K562 (cell line): ENCODE data around the gene CRACDL. TPM values are rescaled to one million over a fixed set of nuclear protein-coding genes. Genes with fewer than 3 reads are reported as not detected.

Source experiments
- ATAC-seq: fragments of 200-7000 bp; cut with Tn5 transposase; 3 replicates; pipeline ENCODE4 v1.9.1; 2020; ENCODE audit warnings: moderate library complexity
- BruUV-seq: library from RNA; stranded (reverse); fragments of 400-500 nt; replicated peaks from 2 replicates; lab custom pipeline; 2021; lab: Mats Ljungman, UMichigan
- CTCF ChIA-PET: fragments of 300-600 bp; formaldehyde crosslinking; extraction: SDS; loops from one replicate; lab custom pipeline; 2021; ENCODE audit warnings: low intra/inter-chr PET ratio; lab: Yijun Ruan, JAX
- POLR2A ChIA-PET: fragments of 300-600, 350-650 bp; sonication (Branson Sonifier 250); formaldehyde crosslinking; extraction: SDS; loops from one replicate; lab custom pipeline; 2021; ENCODE audit warnings: antibody characterized with exemption, inconsistent platforms; lab: Yijun Ruan, JAX
- DNase-seq, 4 experiments: peaks; one replicate each; pipeline versions ENCODE4 v3.0.0 to v3.0.0-alpha.2; 2011 to 2018; ENCODE audit warnings: low spot score in 3 of 4, mixed read lengths in 3 of 4; ENCODE audit errors: extremely low read depth in 1 of 4
- FAIRE-seq: peaks from 2 replicates; lab custom pipeline; 2011; peaks lifted over from hg19 to GRCh38; lab: Jason Lieb, UNC
- H2AFZ ChIP-seq: 2 replicates; pipeline ENCODE4 v1.6.0; 2011; ENCODE audit warnings: low read depth, low read length, control low read depth, inconsistent platforms
- H3K27ac ChIP-seq: fragments of 200-600 bp; 3 replicates; pipeline ENCODE4 v1.8.0; 2011; ENCODE audit warnings: low read depth, mild to moderate bottlenecking, control low read depth, inconsistent platforms, low read length, moderate library complexity, mixed read lengths; ENCODE audit errors: extremely low read depth
- H3K27me3 ChIP-seq, 2 experiments: fragments of 300-600 bp in 1 of 2; 2 replicates in 1 of 2; 3 replicates in 1 of 2; pipeline versions ENCODE4 v1.6.0 to v1.8.0; 2011; ENCODE audit warnings: inconsistent platforms in 2 of 2, low read length in 2 of 2, mild to moderate bottlenecking in 1 of 2, mixed read lengths in 1 of 2, moderate library complexity in 1 of 2; ENCODE audit not compliant: control insufficient read depth in 2 of 2, insufficient read depth in 2 of 2
- H3K36me3 ChIP-seq: fragments of 300-600 bp; 3 replicates; pipeline ENCODE4 v1.8.0; 2011; ENCODE audit warnings: mild to moderate bottlenecking, low read length, inconsistent platforms; ENCODE audit not compliant: control insufficient read depth, insufficient read depth
- H3K4me1 ChIP-seq, 2 experiments: fragments of 200-600 bp in 1 of 2; replicated peaks in 1 of 2; 2 replicates in 1 of 2; 3 replicates in 1 of 2; pipeline versions ENCODE4 v1.5.1 to v1.8.0; 2011; ENCODE audit warnings: inconsistent platforms in 2 of 2, low read length in 2 of 2, mild to moderate bottlenecking in 1 of 2, mixed read lengths in 1 of 2, moderate library complexity in 1 of 2; ENCODE audit not compliant: control insufficient read depth in 2 of 2, insufficient read depth in 2 of 2
- H3K4me2 ChIP-seq: 2 replicates; pipeline ENCODE4 v1.6.1; 2011; ENCODE audit warnings: low read length, control low read depth, inconsistent platforms, mixed read lengths; ENCODE audit not compliant: insufficient read depth
- H3K4me3 ChIP-seq: fragments of 200-600 bp; sonication (generic), shearing (Covaris generic); 2 replicates; pipeline ENCODE4 v1.5.1; 2016; ENCODE audit warnings: control low read depth, inconsistent platforms
- H3K79me2 ChIP-seq: fragments of 200-600 bp; 3 replicates; pipeline ENCODE4 v1.8.0; 2011; ENCODE audit warnings: low read length, inconsistent platforms; ENCODE audit not compliant: control insufficient read depth, insufficient read depth
- H3K9ac ChIP-seq, 2 experiments: 2 replicates each; pipeline versions ENCODE4 v1.6.0 to v1.6.1; 2011; ENCODE audit warnings: low read depth in 2 of 2, low read length in 2 of 2, control low read depth in 1 of 2, inconsistent platforms in 1 of 2, mild to moderate bottlenecking in 1 of 2, mixed read lengths in 1 of 2; ENCODE audit not compliant: insufficient read depth in 1 of 2
- H3K9me1 ChIP-seq: one replicate; pipeline ENCODE4 v1.6.0; 2011; ENCODE audit warnings: inconsistent platforms, mild to moderate bottlenecking, low read length, moderate library complexity; ENCODE audit not compliant: control insufficient read depth, insufficient read depth
- H3K9me3 ChIP-seq: replicated peaks from 2 replicates; pipeline ENCODE4 v1.5.1; 2011; ENCODE audit warnings: low read depth, low read length, inconsistent platforms; ENCODE audit not compliant: control insufficient read depth, insufficient read depth
- H4K20me1 ChIP-seq: replicated peaks from 2 replicates; pipeline ENCODE4 v1.6.1; 2011; ENCODE audit warnings: low read length, inconsistent platforms, mixed read lengths; ENCODE audit not compliant: control insufficient read depth, insufficient read depth
- ATF6 ChIP-seq: sonication (generic); formaldehyde crosslinking; IDR thresholded peaks from 2 replicates; pipeline ENCODE4 v1.4.0; 2020; ENCODE audit warnings: mild to moderate bottlenecking, missing genetic modification reagents
- CUX1 ChIP-seq: fragments of 200-800 bp; sonication (Bioruptor generic); IDR thresholded peaks from 2 replicates; pipeline ENCODE4 v1.6.1; 2016; ENCODE audit warnings: missing genetic modification characterization, missing compliant biosample characterization
- ELF2 ChIP-seq: fragments of 250-450 bp; sonication (Bioruptor Pico); IDR thresholded peaks from 2 replicates; pipeline ENCODE4 v1.5.0; 2021; ENCODE audit warnings: mild to moderate bottlenecking
- FOSL1 ChIP-seq: fragments of 200-800 bp; sonication (Bioruptor generic); conservative IDR thresholded peaks from 2 replicates; pipeline ENCODE4 v1.6.1; 2016; ENCODE audit warnings: missing genetic modification characterization, missing compliant biosample characterization
- FOXA1 ChIP-seq: fragments of 450-650 bp; IDR thresholded peaks from 2 replicates; pipeline ENCODE4 v1.6.1; 2016; ENCODE audit warnings: mild to moderate bottlenecking, borderline replicate concordance
- FOXP4 ChIP-seq: sonication (generic); formaldehyde crosslinking; IDR thresholded peaks from 2 replicates; pipeline ENCODE4 v1.8.0; 2022; ENCODE audit warnings: mild to moderate bottlenecking, missing genetic modification reagents, borderline replicate concordance
- HDGF ChIP-seq: fragments of 450-650 bp; IDR thresholded peaks from 2 replicates; pipeline ENCODE4 v1.6.1; 2016
- KDM5B ChIP-seq: fragments of 200-600 bp; sonication (generic); IDR thresholded peaks from 2 replicates; pipeline ENCODE4 v1.6.1; 2012; ENCODE audit warnings: low read depth, mild to moderate bottlenecking, moderate library complexity, low read length, control low read depth, inconsistent platforms; ENCODE audit not compliant: insufficient replicate concordance
- NRF1 ChIP-seq, 2 experiments: fragments of 450-650 bp; IDR thresholded peaks in 1 of 2; conservative IDR thresholded peaks in 1 of 2; 2 replicates each; pipeline ENCODE4 v1.6.1; 2014; ENCODE audit warnings: mild to moderate bottlenecking in 2 of 2
- THRAP3 ChIP-seq: fragments of 450-650 bp; IDR thresholded peaks from 2 replicates; pipeline ENCODE4 v1.6.1; 2016; ENCODE audit warnings: mild to moderate bottlenecking, inconsistent platforms, borderline replicate concordance
- ZFX ChIP-seq: sonication (generic); formaldehyde crosslinking; IDR thresholded peaks from 2 replicates; pipeline ENCODE4 v1.8.0; 2022; ENCODE audit warnings: mild to moderate bottlenecking, missing genetic modification reagents, moderate library complexity
- ZNF239 ChIP-seq: fragments of 250-450 bp; sonication (Bioruptor Pico); IDR thresholded peaks from 2 replicates; pipeline ENCODE4 v1.4.0; 2020; ENCODE audit warnings: mild to moderate bottlenecking
- ZNF583 ChIP-seq: fragments of 250-450 bp; sonication (Bioruptor Pico); IDR thresholded peaks from 2 replicates; pipeline ENCODE4 v1.4.0; 2020
- WGBS: fragments of 100-300 bp; shearing (Covaris generic); methylation state at CpG from one replicate; pipeline ENCODE4 v1.1.6; 2016; ENCODE audit warnings: low coverage, mixed read lengths; ENCODE audit not compliant: insufficient coverage; ENCODE audit errors: missing lambda C conversion rate; 5-methylcytosine and 5-hydroxymethylcytosine counted together
- in situ Hi-C: fragments of 300-500 bp; cut with MboI; formaldehyde crosslinking; loops from 4 replicates; pipeline ENCODE4 v1.15.0; 2018; ENCODE audit warnings: inconsistent platforms, mixed read lengths
- intact Hi-C: fragments of 100-400 bp; cut with micrococcal nuclease; formaldehyde crosslinking; loops from 2 replicates; pipeline ENCODE4 v1.14.2; 2022
- polyA plus RNA-seq, 8 experiments: library from polyadenylated mRNA; depleted of rRNA in 4 of 8; stranded (reverse) in 5 of 8; unstranded in 3 of 8; fragments of >200 nt; fragmentation: Nextera tagmentation in 2 of 8; fragmentation: Illumina TruSeq in 1 of 8; extraction: Ambion mirVana in 2 of 8; extraction: Trizol in 1 of 8; gene quantifications; 2 replicates each; pipeline versions ENCODE4 v1.2.1 to v1.2.3, GENCODE V29; 2011 to 2014; ENCODE audit warnings: inconsistent platforms in 1 of 8, missing spikeins in 1 of 8
- total RNA-seq, 7 experiments: library from RNA; depleted of rRNA in 6 of 7; stranded (reverse); fragments of >200 nt in 6 of 7; fragmentation: Illumina TruSeq in 2 of 7; extraction: Trizol in 2 of 7; gene quantifications; 2 replicates each; pipeline versions ENCODE4 v1.2.1 to v1.2.3, GENCODE V29; 2011 to 2021; ENCODE audit warnings: low replicate concordance in 1 of 7

Gene CRACDL
- total and polyA plus RNA-seq, 9 of the 15 experiments (the other 6 are each of a cell fraction or from before 2014, with no cell fraction given) = not detected

GRCh38 chr2:98849113-98849512 is 86.9 kb downstream of the CRACDL start (continued):
- TF ChIP-seq CUX1 (CRISPR knock-in tag) = no peak
- no peak for TF ChIP-seq ZNF583 (CRISPR knock-in tag)
- TF ChIP-seq, all 486 proteins: peak for 2

GRCh38 chr2:98847853-98848252 is 88.2 kb downstream of the CRACDL start:
- in situ Hi-C loops (loop anchor here (25.0 kb wide), 1 partner anchor 436 kb away; no protein-coding TSS in a partner anchor), intact Hi-C loops (no loop called here)
- no peak overlapping the region for H3K27ac ChIP-seq
- no peak overlapping the region for H3K4me3 ChIP-seq
- no peaks in the 10 kb centered on the region for H3K4me1 ChIP-seq
- BruUV-seq = no TSS peak
- H4K20me1 ChIP-seq = no peaks in the 10 kb centered on the region
- H3K9ac ChIP-seq = no peak overlapping the region
- WGBS = 3% methylated on average over 5 of the region's 5 CpGs
- ATAC-seq = no peak
- peaks cover 2 to 26% of the 10 kb centered on the region in 2 experiments; a peak in 2 of 5 replicates for H3K27me3 ChIP-seq
- H2AFZ ChIP-seq = no peak overlapping the region
- H3K4me2 ChIP-seq = no peak overlapping the region
- ChIA-PET POLR2A (interaction anchor here (0.7 kb wide), 1 partner anchor 1105 kb away, joined by 3 read pairs; no protein-coding TSS in a partner anchor), CTCF (no interaction called here)
- H3K36me3 ChIP-seq = no peaks in the 10 kb centered on the region
- no peaks in the 10 kb centered on the region for H3K79me2 ChIP-seq
- H3K9me1 ChIP-seq = no peaks in the 10 kb centered on the region
- FAIRE-seq = no peak
- no peak for DNase-seq
- no peaks in the 10 kb centered on the region for H3K9me3 ChIP-seq
- no peak for TF ChIP-seq ZFX (CRISPR knock-in tag)
- TF ChIP-seq FOSL1 (tag) = no peak
- no peak for TF ChIP-seq KDM5B
- TF ChIP-seq FOXA1 = no peak
- no peak for TF ChIP-seq NRF1 (conservative IDR thresholded peaks at IDR 0.05 in 1 of 2, IDR thresholded peaks at IDR 0.05 in 1 of 2)
- TF ChIP-seq ZNF239 (CRISPR knock-in tag) = no peak
- TF ChIP-seq FOXP4 (CRISPR knock-in tag) = no peak
- TF ChIP-seq ATF6 (CRISPR knock-in tag) = no peak
- TF ChIP-seq HDGF = no peak
- no peak for TF ChIP-seq THRAP3
- TF ChIP-seq ELF2 (CRISPR knock-in tag) = no peak
